Measurements from ENCODE around the gene GPR35. TPM values are rescaled to one million over a fixed set of nuclear protein-coding genes. Genes with fewer than 3 reads are reported as not detected.

Gene GPR35
- total RNA-seq, 4 donors from 2014 or later = 1.2 to 2.8 (median 2.4) TPM

DNA sequence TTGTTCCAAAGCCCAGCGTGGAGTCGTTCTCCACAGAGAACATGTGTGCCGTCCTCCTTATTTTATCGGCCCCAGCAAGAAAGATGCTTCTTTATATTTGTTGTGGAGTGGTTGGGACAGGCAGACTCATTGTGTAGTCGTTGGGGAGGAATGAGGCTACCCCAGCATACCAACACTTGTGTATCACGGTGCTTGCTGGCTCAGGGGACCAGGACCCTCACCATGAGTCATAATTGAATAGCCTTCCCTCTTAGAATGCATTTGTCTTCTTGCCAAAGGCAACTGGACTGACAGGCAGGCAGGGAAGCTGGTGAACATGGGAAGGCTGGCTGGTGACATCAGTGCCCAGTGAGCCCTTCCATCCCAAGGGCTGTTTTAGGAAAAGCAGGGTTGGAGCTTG lies 34.1 kb upstream of the GPR35 start:
- DNase-seq (ENCODE audit: low spot score in 2 of 2) = no peak
- TF ChIP-seq, protein P1, sequence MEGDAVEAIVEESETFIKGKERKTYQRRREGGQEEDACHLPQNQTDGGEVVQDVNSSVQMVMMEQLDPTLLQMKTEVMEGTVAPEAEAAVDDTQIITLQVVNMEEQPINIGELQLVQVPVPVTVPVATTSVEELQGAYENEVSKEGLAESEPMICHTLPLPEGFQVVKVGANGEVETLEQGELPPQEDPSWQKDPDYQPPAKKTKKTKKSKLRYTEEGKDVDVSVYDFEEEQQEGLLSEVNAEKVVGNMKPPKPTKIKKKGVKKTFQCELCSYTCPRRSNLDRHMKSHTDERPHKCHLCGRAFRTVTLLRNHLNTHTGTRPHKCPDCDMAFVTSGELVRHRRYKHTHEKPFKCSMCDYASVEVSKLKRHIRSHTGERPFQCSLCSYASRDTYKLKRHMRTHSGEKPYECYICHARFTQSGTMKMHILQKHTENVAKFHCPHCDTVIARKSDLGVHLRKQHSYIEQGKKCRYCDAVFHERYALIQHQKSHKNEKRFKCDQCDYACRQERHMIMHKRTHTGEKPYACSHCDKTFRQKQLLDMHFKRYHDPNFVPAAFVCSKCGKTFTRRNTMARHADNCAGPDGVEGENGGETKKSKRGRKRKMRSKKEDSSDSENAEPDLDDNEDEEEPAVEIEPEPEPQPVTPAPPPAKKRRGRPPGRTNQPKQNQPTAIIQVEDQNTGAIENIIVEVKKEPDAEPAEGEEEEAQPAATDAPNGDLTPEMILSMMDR (IDR thresholded peaks at IDR 0.05) = no peak
- no peak for TF ChIP-seq POLR2A (IDR thresholded peaks at IDR 0.05)
- intact Hi-C loops (cut with DNase I; ENCODE audit: low total_unique reads) = no loop called here
- WGBS, 2 donors = 85 to 90% methylated on average over 6 of the region's 6 CpGs
- no peak overlapping the region for H3K4me3 ChIP-seq (ENCODE audit: low read depth, poor library complexity, severe bottlenecking)

DNA sequence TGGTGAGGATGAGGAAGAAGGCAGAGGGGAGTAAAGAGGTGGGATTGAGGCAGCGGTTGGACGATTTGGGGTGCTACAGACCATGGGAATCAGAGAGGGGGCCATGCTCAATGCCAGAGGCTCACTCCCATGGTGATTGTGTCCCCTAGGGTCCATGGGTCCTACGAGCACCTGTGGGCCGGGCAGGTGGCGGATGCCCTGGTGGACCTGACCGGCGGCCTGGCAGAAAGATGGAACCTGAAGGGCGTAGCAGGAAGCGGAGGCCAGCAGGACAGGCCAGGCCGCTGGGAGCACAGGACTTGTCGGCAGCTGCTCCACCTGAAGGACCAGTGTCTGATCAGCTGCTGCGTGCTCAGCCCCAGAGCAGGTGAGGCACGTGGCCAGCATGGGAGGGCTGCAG lies 33.5 kb upstream of the GPR35 start:
- intact Hi-C loops (cut with DNase I; ENCODE audit: low total_unique reads) = no loop called here
- DNase-seq (ENCODE audit: low spot score in 2 of 2) = no peak
- no peak for TF ChIP-seq POLR2A (IDR thresholded peaks at IDR 0.05)
- TF ChIP-seq, protein P1 (IDR thresholded peaks at IDR 0.05) = no peak
- H3K4me3 ChIP-seq (ENCODE audit: low read depth, poor library complexity, severe bottlenecking) = no peak overlapping the region
- 96 to 98% methylated on average over 13 of the region's 13 CpGs for WGBS, 2 donors

DNA sequence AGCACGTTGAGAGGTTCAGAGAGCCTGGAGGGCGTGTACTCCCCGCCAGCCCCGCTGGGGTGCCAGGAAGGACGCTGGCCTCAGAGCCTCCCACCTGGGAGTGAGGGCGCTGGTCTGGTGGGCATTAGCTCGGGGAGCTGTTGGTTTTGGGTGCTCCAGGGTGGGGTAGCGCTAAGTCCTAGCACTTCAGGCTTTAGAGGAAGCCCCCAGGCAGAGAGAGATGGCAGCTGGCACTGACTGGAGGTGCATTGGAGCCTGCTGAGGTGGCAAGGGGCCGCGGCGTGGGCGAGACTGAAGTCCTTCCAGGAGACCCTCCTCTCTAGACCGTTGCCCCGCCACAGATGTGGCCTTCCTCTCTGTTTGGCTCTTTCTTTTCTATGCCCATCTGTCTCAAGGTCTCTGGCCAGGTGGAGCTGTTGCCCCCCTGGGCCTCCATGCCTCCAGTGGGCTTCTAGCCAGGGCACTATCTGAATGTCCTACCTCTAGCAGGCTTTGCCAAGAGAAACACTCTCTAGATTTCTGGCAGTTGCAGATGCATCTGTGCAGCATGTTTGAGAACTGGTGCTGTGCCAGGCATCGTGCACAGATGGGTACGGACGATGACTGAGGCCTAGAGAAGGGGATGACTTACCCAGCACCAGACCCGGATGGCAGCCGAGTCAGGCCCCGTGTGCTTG lies 32.1 kb upstream of the GPR35 start:
- intact Hi-C loops (cut with DNase I; ENCODE audit: low total_unique reads) = no loop called here
- DNase-seq (ENCODE audit: low spot score in 2 of 2) = peak in 1 of 2 donors; percentile 72
- 79 to 88% methylated on average over 18 to 20 of the region's 20 CpGs for WGBS, 2 donors
- TF ChIP-seq POLR2A (IDR thresholded peaks at IDR 0.05) = no peak
- TF ChIP-seq, protein P1 (IDR thresholded peaks at IDR 0.05) = no peak
- no peak overlapping the region for H3K4me3 ChIP-seq (ENCODE audit: low read depth, poor library complexity, severe bottlenecking)

DNA sequence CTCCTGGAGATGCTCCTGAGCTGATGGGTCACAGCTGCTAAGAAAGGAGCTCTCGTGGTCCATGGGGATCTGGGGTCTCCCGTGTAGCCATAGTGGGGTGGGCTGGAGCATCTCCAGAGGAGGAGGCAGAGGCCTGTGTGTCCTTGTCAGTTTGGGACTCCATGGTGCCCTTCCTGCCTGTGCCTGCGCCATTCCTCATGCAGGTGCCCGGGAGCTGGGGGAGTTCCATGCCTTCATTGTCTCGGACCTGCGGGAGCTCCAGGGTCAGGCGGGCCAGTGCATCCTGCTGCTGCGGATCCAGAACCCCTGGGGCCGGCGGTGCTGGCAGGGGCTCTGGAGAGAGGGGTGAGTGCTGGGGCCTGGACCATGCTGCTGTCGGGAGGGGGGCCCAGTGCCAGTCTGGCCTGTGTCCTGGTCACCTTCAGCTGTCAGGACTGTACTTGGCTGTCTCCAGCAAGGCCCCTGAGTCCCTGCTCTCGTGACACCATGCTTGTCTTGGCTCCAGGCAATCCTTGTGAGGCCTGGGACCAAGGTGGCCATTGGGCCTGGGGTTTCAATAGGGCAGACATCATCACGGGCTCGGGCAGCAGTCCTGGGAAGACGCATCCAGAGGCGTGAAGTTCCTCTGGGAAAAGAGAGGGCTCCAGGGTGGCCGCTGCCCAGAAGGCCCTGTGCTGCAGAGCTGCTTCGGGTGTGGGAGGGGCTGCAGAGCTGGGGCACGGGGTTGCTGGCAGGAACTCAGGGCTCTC lies 31.4 kb upstream of the GPR35 start:
- 86 to 89% methylated on average over 14 to 19 of the region's 19 CpGs for WGBS, 2 donors
- intact Hi-C loops (cut with DNase I; ENCODE audit: low total_unique reads) = no loop called here
- peak in 1 of 2 donors; percentile 75 for DNase-seq (ENCODE audit: low spot score in 2 of 2)
- TF ChIP-seq POLR2A (IDR thresholded peaks at IDR 0.05) = no peak
- TF ChIP-seq, protein P1 (IDR thresholded peaks at IDR 0.05) = no peak
- no peak overlapping the region for H3K4me3 ChIP-seq (ENCODE audit: low read depth, poor library complexity, severe bottlenecking)

DNA sequence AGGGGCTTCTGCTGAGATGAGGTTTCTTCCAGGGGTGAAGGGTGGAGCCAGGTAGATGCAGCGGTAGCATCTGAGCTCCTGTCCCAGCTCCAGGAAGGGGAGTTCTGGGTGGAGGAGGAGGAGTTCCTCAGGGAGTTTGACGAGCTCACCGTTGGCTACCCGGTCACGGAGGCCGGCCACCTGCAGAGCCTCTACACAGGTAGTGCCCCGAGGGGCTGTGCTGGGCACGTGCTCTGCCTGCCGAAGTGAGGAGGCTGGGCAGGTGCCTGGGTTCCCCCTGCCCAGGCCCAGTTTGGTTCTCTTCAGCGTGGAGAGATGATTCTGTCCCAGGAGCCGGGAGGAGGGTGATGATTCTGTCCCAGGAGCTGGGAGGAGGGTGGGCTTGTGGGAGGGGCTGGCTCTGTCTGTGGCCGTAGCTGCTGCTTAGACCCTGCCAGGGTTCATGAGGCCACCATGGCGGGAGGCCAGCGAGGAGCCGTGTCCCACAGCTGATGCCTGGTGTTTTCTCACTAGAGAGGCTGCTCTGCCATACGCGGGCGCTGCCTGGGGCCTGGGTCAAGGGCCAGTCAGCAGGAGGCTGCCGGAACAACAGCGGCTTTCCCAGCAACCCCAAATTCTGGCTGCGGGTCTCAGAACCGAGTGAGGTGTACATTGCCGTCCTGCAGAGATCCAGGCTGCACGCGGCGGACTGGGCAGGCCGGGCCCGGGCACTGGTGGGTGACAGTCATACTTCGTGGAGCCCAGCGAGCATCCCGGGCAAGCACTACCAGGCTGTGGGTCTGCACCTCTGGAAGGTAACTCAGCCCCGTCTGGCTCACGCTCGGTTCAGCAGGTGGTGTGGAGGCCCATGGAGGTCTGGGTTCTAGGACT lies 30.5 kb upstream of the GPR35 start:
- intact Hi-C loops (cut with DNase I; ENCODE audit: low total_unique reads) = no loop called here
- peak in 1 of 2 donors; percentile 75 for DNase-seq (ENCODE audit: low spot score in 2 of 2)
- TF ChIP-seq, protein P1 (IDR thresholded peaks at IDR 0.05) = no peak
- no peak for TF ChIP-seq POLR2A (IDR thresholded peaks at IDR 0.05)
- no peak overlapping the region for H3K4me3 ChIP-seq (ENCODE audit: low read depth, poor library complexity, severe bottlenecking)
- WGBS, 2 donors = 83 to 89% methylated on average over 18 to 34 of the region's 34 CpGs
